Measurements from ENCODE around the gene TUBGCP6.

- TF ChIP-seq GATA3 (IDR thresholded peaks at IDR 0.05; ENCODE audit: low read depth, low read length) (no peak), GATA2 (IDR thresholded peaks at IDR 0.05; ENCODE audit: low read depth, low read length) (no peak)
Observed at GRCh38 chr22:50201191-50202129, 43.4 kb downstream of the TUBGCP6 start.
